Common myeloid progenitor, CD34-positive (primary cell): Measurements from ENCODE around the gene RPF1.
"Not testable (repeated sequence)": the region's sequence is repeated elsewhere in the genome, so short reads cannot be mapped to it uniquely, and the experiment has no call there.

Experiments
- CTCF ChIA-PET: fragments of 350-600 bp; sonication (Branson Sonifier 250); formaldehyde crosslinking; loops from one replicate; lab custom pipeline; 2021; ENCODE audit warnings: antibody characterized with exemption; lab: Charles Lee
- POLR2A ChIA-PET: fragments of 350-600 bp; sonication (Branson Sonifier 250); formaldehyde crosslinking; loops from one replicate; lab custom pipeline; 2021; ENCODE audit warnings: antibody characterized with exemption; lab: Charles Lee
- DNase-seq, 3 donors: peaks; one replicate each; pipeline versions ENCODE4 v3.0.0 to v3.0.0-alpha.2; 2013
- H3K27ac ChIP-seq, 2 experiments: 1 replicate in 1 of 2; 2 replicates in 1 of 2; pipeline ENCODE4 v1.7.0; 2013; ENCODE audit warnings: inconsistent platforms in 2 of 2, low read length in 2 of 2, mild to moderate bottlenecking in 2 of 2, low read depth in 1 of 2, moderate library complexity in 1 of 2; ENCODE audit not compliant: severe bottlenecking in 2 of 2, insufficient read depth in 1 of 2, poor library complexity in 1 of 2
- H3K27me3 ChIP-seq, 5 experiments: replicated peaks in 2 of 5; 1 replicate in 3 of 5; 2 replicates in 2 of 5; pipeline versions ENCODE4 v1.6.1 to v1.7.0; 2013; ENCODE audit warnings: low read length in 4 of 5, mild to moderate bottlenecking in 2 of 5, moderate library complexity in 2 of 5, inconsistent platforms in 1 of 5; ENCODE audit not compliant: insufficient read depth in 5 of 5, control insufficient read depth in 4 of 5
- H3K36me3 ChIP-seq, 4 experiments: 1 replicate in 2 of 4; 2 replicates in 2 of 4; pipeline versions ENCODE4 v1.6.1 to v1.7.0; 2013; ENCODE audit warnings: low read length in 3 of 4, control low read depth in 1 of 4, mild to moderate bottlenecking in 1 of 4; ENCODE audit not compliant: control insufficient read depth in 4 of 4, insufficient read depth in 4 of 4
- H3K4me1 ChIP-seq, 4 experiments: 1 replicate in 3 of 4; 2 replicates in 1 of 4; pipeline versions ENCODE4 v1.6.1 to v1.7.1; 2013; ENCODE audit warnings: low read length in 3 of 4, mild to moderate bottlenecking in 3 of 4, control low read depth in 1 of 4, inconsistent platforms in 1 of 4, moderate library complexity in 1 of 4; ENCODE audit not compliant: control insufficient read depth in 4 of 4, insufficient read depth in 4 of 4; ENCODE audit errors: control extremely low read depth in 1 of 4
- H3K4me3 ChIP-seq, 7 experiments: 1 replicate in 4 of 7; 2 replicates in 3 of 7; pipeline versions ENCODE4 v1.5.1 to v1.7.0; 2013; ENCODE audit warnings: mild to moderate bottlenecking in 7 of 7, low read length in 6 of 7, moderate library complexity in 6 of 7, inconsistent platforms in 2 of 7, low read depth in 2 of 7, control low read depth in 1 of 7; ENCODE audit not compliant: insufficient read depth in 4 of 7, control insufficient read depth in 1 of 7; ENCODE audit errors: extremely low read depth in 1 of 7
- H3K9me3 ChIP-seq, 5 experiments: 1 replicate in 4 of 5; 2 replicates in 1 of 5; pipeline versions ENCODE4 v1.6.1 to v1.7.1; 2013; ENCODE audit warnings: low read length in 4 of 5, mild to moderate bottlenecking in 2 of 5, inconsistent platforms in 1 of 5, low read depth in 1 of 5, moderate library complexity in 1 of 5; ENCODE audit not compliant: control insufficient read depth in 4 of 5, insufficient read depth in 2 of 5; ENCODE audit errors: control extremely low read depth in 1 of 5
- WGBS: methylation state at CpG from one replicate; pipeline ENCODE4 v1.1.5; 2013; ENCODE audit not compliant: insufficient coverage; 5-methylcytosine and 5-hydroxymethylcytosine counted together

The RPF1 gene

GRCh38 chr1:84436876-84437655 lies 42.0 kb upstream of the RPF1 start:
- 36% methylated on average over 2 of the region's 5 CpGs for WGBS
- H3K9me3 ChIP-seq = no peaks in the 10 kb centered on the region
- H3K27ac ChIP-seq = peak overlapping the region; percentile 61 to 79
- peak; percentile 55 to 85 (median 75) for DNase-seq
- peaks cover 23 to 51% (median 30%) of the 10 kb centered on the region in 4 experiments for H3K4me1 ChIP-seq
- H3K4me3 ChIP-seq = peak overlapping the region in 6 of 7 experiments; percentile 26 to 65 (median 44)
- no peaks in the 10 kb centered on the region for H3K36me3 ChIP-seq
- H3K27me3 ChIP-seq = no peaks in the 10 kb centered on the region
- ChIA-PET CTCF (interaction anchor here (1.0 to 10.2 kb wide), 7 partner anchors 101 to 335 kb away, joined by 3 to 156 read pairs (median 4); partner anchors contain the start of gene PRKACB), POLR2A (interaction anchor here (0.7 kb wide), 1 partner anchor 101 kb away, joined by 4 read pairs; no protein-coding TSS in a partner anchor)

- Histone ChIP-seq H3K9me3 (peaks cover 0 to 2% (median 0%) of the 10 kb centered on the region in 5 experiments), H3K27ac (no peak overlapping the region), H3K36me3 (no peaks in the 10 kb centered on the region), H3K27me3 (no peaks in the 10 kb centered on the region), H3K4me1 (peaks cover 3 to 26% (median 16%) of the 10 kb centered on the region in 4 experiments), H3K4me3 (peak overlapping the region in 1 of 7 experiments; percentile 7)
- ChIA-PET POLR2A (no interaction called here), CTCF (interaction anchor here (0.6 to 2.7 kb wide), 21 partner anchors 10 to 535 kb away, joined by 3 to 9 read pairs (median 4); partner anchors contain the start of genes GNG5, RPF1 and SPATA1)
- peak; percentile 93 to 97 (median 97) for DNase-seq
- 0% methylated on average over 1 of the region's 2 CpGs for WGBS
Measured at GRCh38 chr1:84442256-84442655, 36.8 kb upstream of the RPF1 start.

GRCh38 chr1:84442747-84443646 lies 36.1 kb upstream of the RPF1 start:
- POLR2A ChIA-PET, H3K27me3 ChIP-seq, H3K9me3 ChIP-seq, H3K36me3 ChIP-seq, DNase-seq, H3K4me3 ChIP-seq, H3K27ac ChIP-seq: not testable (repeated sequence)
- peaks cover 0 to 19% (median 8%) of the 10 kb centered on the region in 4 experiments for H3K4me1 ChIP-seq
- CTCF ChIA-PET = interaction anchor here (0.9 to 2.0 kb wide), 18 partner anchors 24 to 536 kb away, joined by 3 to 9 read pairs (median 4); partner anchors contain the start of genes GNG5, RPF1 and SPATA1
- WGBS = 81% methylated on average over 6 of the region's 7 CpGs

GRCh38 chr1:84448704-84449103 lies 30.4 kb upstream of the RPF1 start:
- H3K9me3 ChIP-seq, DNase-seq, H3K4me1 ChIP-seq, H3K27ac ChIP-seq, H3K27me3 ChIP-seq, POLR2A ChIA-PET, H3K4me3 ChIP-seq, CTCF ChIA-PET, H3K36me3 ChIP-seq: not testable (repeated sequence)
- WGBS = no CpG with 5 or more reads among the region's 3 CpGs

GRCh38 chr1:84450910-84451309 lies 28.2 kb upstream of the RPF1 start:
- WGBS = no CpG with 5 or more reads among the region's 2 CpGs
- peaks cover 0 to 4% (median 0%) of the 10 kb centered on the region in 5 experiments for H3K27me3 ChIP-seq
- no peaks in the 10 kb centered on the region for H3K4me1 ChIP-seq
- no peak overlapping the region for H3K27ac ChIP-seq
- no peak for DNase-seq
- H3K36me3 ChIP-seq = no peaks in the 10 kb centered on the region
- no peak overlapping the region for H3K4me3 ChIP-seq
- no peaks in the 10 kb centered on the region for H3K9me3 ChIP-seq
- POLR2A ChIA-PET = no interaction called here
- CTCF ChIA-PET = no interaction called here

GRCh38 chr1:84452436-84452835 lies 26.6 kb upstream of the RPF1 start:
- no peaks in the 10 kb centered on the region for H3K9me3 ChIP-seq
- no peak for DNase-seq
- no peaks in the 10 kb centered on the region for H3K36me3 ChIP-seq
- POLR2A ChIA-PET = no interaction called here
- peaks cover 0 to 6% (median 0%) of the 10 kb centered on the region in 5 experiments for H3K27me3 ChIP-seq
- CTCF ChIA-PET = interaction anchor here (1.2 kb wide), 1 partner anchor 11 kb away, joined by 4 read pairs; no protein-coding TSS in a partner anchor
- no peaks in the 10 kb centered on the region for H3K4me1 ChIP-seq
- no peak overlapping the region for H3K27ac ChIP-seq
- 83% methylated on average over 1 of the region's 3 CpGs for WGBS
- H3K4me3 ChIP-seq = no peak overlapping the region
